HG02798 (cell line): ENCODE measurements around the gene OXNAD1.

Experiments
- ATAC-seq: cut with Tn5 transposase; IDR thresholded peaks from one replicate; pipeline ENCODE4 v1.9.1; 2021; ENCODE audit warnings: mild to moderate bottlenecking; ENCODE audit not compliant: unreplicated experiment, poor library complexity

OXNAD1 gene, protein sequence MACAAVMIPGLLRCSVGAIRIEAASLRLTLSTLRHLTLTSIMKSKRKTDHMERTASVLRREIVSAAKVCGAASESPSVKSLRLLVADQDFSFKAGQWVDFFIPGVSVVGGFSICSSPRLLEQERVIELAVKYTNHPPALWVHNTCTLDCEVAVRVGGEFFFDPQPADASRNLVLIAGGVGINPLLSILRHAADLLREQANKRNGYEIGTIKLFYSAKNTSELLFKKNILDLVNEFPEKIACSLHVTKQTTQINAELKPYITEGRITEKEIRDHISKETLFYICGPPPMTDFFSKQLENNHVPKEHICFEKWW

DNA sequence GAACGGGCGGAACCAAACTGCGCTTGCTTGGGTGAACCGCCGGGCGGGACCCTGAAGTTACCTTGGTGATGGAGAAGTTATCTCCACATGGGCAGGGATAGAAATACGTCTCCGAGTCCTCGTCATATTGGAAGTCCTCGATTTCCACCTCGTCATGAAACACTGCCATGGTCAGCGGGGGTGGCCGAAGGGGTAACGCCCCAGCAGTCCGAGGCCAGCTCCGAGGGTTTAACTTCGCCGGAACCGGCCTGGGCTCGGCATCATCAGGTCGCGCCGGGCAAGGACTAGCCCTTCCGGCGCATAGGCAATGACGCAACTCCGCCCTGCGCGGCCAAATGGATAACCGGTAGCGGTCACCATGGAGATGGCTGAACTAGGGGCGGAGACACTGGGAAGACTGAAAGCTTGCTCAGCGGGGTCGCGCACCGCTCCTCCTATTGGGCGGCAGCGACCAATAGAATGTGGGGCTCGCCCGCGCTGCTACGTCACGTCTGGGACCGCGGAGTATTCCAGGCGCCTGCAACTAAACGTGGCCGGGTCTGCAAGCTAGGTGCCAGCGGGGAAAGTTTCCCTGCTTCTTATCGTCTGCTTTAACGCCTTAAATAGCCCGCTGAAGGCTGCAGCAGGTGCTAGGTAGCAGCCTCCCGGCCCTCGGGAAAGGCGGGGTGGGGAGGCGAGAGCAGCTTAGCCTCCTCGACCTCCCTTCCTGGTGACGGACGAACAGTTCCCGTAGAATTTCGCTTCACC lies at the start of gene OXNAD1, which contains the start of gene DPH3:
Gene OXNAD1 (plus strand): TSS at position 505 of the 747 bp plus-strand sequence. CDS start 5,741 bp downstream, outside the sequence.
Gene DPH3 (minus strand): TSS at position 236 of the 747 bp plus-strand sequence. CDS start 67 bp downstream, at position 169.
- ATAC-seq: peak; percentile 99

DNA sequence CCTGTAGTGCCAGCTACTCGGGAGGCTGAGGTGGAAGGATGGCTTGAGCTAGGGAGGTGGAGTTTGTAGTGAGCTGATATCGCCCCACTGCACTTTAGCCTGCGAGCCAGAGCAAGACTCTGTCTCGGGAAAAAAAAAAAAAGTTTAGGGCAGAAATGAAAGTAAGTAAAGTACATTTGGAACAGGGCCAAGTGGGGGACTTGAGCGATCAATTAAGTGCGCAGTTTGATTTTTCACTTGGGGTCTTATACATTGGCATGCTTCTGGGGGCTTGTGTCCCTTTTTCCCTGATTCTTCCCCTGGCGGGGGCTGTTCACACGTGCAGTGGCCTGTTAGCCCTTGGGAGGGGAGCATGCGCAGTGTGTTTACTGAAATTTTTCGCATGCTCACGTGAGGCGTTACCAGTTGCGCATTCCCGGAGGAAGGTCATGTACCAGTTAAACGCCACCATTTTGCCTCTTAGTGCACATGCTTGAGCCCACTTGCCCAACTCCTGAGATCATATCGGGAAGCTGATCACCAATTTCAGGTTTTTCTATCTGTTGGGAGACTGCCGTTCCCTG lies 48.6 kb upstream of the OXNAD1 start:
- ATAC-seq: no peak

DNA sequence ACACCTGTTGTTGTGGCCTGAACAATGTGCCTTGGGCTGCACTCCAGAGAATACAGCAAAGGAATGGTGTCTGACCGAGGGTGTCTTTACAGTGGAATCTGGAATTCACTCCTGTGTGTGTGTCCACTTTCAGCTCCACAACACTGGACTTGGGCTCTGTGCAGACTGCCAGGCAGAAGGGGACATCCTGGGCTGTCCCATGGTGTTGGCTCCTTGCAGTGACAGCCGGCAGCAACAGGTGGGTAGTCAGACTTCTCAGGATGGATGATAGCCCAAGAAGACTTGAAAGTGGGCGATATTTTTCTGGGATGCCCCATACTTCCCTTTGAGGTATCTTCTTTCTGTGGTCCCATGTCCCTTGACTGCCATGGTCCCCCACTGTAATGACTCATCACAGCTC lies 45.2 kb upstream of the OXNAD1 start:
- ATAC-seq: no peak

DNA sequence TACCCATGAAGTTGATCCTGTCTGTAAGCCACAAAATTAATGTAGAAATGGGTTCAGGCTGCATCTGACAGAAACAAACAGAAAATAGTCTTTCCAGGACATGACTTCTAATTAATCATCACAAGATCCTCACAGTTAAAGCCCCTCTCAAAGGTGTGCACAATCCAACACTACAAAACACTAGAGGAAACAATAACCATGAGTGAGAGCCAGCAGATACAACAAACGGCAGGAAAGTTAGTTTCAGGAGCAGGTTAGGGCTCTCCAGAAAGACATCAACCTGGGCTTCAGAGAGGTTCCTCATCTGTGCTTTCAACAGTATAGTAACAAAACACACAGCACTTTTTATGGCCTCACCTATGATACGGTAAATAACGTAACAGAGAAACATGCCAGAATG lies 43.0 kb upstream of the OXNAD1 start:
- no peak for ATAC-seq

DNA sequence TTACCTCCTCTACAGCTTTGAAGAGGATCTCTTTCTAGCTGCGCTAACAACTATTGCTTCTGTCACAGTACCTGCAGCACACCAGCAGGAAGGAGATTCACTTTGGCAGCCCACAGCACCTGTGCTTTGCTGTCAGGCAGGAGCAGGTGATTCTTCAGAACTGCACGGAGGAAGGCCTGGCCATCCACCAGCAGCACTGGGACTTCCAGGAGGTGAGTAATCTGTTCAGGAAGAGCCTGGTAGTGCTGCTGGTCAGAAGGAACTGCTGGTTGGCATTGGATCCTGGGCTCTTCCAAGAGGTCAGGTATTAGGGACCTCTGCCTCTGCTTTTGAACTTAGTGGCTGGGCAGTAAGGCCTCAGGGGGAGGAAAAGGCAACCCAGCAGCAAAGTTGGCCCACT lies 42.5 kb upstream of the OXNAD1 start:
- no peak for ATAC-seq

DNA sequence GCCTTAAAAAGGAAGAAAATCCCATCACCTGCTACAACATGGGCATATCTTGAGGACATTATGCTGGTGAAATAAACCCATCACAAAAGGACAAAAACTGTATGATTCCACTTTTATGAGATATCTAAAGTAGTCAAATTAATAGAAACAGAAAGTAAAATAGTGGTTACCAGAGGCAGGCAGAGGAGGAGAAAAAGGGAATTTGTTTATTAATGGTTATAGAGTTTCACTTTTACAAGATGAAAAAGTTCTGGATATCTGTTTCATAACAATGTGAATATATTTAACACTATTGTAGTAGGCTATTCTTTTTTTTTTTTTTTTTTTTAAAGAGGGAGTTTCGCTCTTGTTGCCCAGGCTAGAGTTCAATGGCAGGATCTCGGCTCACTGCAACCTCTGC lies 40.7 kb upstream of the OXNAD1 start:
- ATAC-seq: no peak

DNA sequence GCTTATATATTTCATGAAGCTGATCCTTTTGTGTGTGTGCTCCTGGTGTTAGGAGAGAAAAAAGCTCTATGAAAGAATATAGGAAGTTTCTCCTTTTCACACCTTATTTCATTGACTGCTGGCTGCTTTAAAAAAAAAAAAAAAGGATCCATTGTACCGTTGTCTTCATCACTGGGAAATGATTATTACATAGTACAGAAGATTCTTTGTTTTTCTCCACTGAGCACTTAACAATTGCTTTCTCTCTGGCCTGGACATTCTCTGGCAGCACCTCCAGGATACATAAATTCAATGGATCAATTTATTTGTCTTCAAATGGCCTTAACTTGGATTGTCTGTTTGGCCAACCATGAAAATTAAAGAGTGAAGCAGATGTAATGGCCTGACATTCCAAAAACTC lies 37.4 kb upstream of the OXNAD1 start:
- ATAC-seq: no peak

DNA sequence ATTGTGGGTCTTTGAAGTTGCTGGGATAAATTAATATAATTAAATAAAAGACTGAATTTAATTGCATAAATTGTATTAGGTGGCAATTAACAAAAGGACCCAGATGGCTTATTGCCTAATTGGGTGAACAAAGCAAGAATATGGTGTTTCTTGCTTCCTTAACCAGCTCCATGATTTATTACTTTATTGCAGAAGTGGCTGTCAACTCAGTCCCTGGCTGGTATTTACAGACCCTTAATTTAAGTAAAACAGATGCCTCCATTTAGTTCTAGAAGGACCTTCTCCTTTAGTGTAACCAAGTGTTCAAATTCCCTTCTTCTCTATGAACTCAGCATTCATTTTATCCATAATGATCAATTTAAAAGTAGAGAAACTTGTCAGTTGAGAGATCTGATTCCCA lies 35.3 kb upstream of the OXNAD1 start:
- ATAC-seq: no peak

DNA sequence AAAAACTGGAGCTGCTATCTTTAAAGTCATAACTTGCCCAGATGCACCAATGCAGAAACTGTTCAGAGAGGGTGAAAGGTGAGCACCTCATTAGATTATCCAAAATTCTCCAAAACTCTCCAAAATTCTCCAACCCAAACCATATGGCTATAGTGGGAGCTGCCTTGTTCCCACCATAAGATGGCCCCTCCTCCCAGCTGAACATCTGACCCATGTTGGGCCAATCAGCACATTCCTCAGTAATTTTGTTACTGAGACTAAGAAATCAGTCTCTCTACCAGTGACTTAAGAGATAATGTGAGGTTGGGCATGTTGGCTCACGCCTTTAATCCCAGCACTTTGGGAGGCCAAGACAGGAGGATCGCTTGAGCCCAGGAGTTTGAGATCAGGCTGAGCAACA lies 33.0 kb upstream of the OXNAD1 start:
- ATAC-seq: no peak

DNA sequence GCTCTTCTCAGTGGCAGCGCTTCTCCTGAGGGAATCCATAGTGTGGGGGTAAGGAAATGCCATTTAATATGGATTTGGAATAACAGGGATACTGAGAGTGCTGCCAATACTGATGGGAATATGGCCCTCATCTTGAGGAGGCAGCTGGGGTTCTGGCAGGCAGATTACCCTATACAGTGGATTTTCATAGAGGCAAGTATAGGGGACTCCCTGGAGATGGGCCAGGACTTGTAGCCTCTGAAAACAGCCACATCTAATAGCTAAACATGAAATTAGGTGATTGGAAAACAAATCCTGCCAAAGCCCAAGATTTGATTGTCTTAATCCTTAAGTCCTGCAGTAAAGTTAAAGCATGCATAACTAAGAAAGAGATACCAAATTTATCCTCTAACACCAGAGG lies 31.2 kb upstream of the OXNAD1 start:
- ATAC-seq: no peak

DNA sequence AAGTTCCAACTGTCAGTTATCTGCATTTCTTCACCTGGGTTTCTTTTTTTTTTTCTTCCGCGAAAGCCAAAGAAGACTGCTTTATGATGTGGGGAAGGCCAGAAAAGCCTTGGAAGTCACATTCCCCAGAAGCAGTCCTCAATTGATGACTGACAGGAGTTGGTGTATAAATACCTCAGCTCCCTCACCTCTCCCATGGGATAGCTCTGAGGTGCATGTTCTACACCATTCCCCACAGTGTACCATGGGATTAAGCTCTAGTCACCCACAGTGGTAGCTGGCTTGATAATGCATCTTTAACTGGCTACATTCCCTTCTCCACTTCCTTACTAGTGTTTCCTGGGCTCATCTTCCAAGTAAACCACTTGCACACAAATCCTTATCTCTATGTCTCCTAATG lies 30.7 kb upstream of the OXNAD1 start:
- no peak for ATAC-seq

DNA sequence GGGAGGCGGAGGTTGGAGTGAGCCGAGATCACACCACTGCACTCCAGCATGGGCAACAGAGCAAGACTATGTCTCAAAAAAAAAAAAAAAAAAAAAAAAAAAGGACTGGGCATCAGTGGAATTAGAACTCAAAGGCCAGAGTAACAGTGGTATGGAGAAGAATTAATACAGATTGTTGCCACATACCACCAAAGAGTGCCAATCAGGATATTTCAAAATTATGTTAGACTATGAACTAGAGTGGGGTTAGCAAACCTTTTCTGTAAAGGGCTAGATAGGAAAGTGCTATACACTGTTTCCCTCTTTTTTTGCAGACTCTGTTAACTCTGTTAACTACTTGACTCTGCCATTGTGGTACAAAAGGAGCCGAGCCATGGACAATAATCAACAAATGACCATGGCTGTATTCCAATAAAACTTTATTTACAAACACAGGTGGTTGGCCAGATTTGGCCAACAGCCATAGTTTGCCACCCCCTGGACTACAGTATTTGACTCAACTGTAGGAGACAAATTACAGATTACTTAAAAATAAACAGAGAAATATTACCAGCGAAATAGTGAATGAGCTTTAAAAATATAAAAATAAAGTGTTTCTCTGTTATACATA lies 28.9 kb upstream of the OXNAD1 start:
- ATAC-seq: no peak

DNA sequence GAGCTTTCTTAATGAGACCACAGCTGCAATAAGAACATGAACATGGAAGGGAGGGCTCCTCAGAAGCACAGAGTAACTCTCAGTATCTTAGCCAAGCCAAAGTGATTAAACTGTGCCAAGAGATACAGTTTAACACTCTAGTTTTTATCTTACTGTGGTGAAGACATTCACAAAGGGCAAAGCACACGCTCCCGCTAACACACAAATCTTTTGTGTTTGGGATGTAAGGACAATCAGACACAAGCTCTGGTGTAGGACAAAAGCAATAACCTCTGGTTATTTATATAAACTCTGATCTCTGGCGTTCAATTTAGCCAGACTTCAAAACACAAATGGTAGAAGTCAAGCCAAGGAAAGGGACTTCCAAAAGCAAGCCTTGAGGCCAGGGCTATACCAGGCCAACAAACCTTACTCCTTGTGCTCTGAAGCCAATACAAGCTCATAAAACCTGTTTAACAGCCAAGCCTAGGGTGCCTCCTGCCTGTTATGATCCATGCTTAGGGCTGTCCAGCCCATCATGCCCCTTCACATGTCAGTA lies 28.1 kb upstream of the OXNAD1 start:
- ATAC-seq: no peak

DNA sequence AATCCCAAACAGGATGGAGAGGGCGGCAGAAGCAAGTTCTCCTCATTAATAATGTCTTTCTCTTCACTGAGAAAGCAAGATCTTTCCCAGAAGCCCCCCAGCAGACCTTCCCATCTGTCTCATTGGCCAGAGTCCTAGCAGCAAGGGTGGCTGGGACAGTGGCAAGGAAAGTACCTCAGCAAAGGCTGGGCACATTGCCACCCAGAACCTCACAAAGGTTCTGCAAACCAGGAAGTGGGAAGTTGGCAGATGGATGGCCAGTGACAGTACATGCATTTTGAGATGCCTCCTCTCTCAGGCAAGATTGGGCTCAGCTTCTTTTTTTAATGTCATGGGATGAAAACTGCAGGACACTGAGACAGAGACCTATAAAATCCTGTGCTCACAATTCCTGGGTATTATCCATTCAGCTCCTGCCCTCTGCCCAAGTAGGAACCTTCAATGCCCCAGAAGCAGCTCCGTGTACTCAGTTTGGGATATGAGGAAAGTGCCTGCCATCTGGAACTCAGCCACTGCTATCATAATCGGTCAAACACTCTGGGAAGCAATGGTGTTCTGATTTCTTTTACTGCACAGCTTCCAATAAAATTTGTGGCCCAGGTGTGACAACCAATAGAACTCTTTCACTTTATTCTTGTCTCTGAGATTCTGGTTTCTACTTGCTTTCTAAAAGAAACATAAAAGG lies 25.8 kb upstream of the OXNAD1 start:
- ATAC-seq: no peak

DNA sequence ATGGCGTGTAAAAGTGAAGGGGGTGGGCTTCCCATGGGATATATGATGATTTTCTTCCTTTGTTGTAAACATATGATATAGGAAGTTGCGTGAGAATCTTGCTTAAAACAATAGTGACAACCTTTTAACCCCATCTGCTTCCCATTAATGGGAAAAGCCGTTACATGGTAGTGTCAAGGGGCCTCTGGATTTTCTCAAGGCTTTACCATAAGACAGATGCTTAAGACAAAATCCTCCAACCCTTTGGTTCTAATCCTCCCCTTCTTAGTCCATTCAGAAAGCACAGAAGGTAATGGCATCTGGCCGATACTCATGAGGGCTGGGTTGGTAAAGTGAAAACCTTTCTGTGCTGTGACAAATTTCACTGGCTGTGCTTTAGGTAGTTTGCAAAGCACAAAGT lies 25.2 kb upstream of the OXNAD1 start:
- ATAC-seq: no peak

DNA sequence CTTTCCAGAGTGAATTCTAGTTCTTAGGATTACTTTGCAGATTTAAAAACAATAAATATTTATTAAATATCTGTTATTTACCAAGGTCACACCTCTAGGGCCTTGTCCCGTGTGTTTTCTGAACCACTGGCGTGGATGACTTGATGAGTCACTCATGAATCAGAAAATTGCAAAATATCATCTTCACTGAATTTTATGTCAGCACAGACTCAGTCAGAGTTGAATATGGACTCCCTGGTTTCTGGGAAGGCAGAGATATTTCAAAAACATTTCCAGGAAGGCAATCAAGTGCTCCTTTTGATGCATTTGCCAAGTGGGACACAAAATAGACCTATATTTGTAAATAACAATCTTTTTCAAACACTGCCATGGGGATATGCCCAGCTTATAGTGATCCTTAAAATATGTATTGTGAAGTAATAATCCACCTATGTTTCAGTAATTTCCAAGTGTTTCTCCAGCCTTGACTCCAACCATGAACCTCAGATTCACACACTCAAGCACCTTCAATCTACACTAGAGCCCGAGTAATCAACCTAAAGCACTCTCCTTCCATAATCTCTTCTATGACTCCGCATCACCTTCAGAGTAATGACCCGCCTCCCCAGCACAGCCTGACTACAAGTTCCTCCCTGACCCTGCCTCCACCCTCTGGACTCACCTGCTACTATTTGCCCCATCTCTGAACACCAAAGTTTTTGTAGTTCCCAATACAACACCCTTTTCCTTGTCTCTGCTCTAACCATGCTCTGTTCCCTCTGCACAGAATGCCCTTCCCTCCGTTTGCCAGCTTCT lies 24.6 kb upstream of the OXNAD1 start:
- ATAC-seq: no peak

DNA sequence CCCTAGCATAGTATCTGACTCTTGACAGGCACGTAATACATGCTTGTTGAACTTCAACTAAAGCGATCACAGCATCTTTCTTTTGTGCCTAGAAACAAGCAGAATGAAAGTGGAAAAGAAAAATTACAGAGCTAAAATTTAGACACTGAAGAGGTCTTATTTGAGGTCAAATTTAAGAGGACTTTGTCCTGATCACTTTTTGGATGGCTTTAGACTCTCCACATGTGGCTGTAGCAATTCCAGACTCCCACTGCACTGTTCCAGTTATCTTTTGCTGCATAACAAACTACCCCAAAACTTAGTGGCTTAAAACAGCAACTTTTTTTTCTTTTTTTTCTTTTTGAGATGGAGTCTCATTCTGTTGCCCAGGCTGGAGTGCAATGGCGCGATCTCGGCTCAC lies 23.8 kb upstream of the OXNAD1 start:
- ATAC-seq: no peak

DNA sequence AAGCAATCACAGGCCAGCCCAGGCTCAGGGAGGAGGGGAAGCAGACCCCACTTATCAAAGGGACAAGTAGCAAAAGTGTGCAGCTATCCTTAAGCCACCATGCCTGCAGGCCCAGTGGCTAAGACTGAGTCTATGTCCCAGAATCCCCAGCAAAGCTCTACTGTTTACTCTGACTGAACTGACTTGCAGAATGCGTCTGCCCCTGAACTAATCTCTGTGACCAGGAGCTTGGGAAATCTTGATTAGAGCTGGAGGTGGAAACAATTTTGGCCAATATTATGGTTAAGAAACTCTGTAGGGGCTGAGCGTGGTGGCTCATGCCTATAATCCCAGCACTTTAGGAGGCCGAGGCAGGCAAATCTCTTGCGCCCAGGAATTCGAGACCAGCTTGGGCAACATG lies 22.8 kb upstream of the OXNAD1 start:
- no peak for ATAC-seq

DNA sequence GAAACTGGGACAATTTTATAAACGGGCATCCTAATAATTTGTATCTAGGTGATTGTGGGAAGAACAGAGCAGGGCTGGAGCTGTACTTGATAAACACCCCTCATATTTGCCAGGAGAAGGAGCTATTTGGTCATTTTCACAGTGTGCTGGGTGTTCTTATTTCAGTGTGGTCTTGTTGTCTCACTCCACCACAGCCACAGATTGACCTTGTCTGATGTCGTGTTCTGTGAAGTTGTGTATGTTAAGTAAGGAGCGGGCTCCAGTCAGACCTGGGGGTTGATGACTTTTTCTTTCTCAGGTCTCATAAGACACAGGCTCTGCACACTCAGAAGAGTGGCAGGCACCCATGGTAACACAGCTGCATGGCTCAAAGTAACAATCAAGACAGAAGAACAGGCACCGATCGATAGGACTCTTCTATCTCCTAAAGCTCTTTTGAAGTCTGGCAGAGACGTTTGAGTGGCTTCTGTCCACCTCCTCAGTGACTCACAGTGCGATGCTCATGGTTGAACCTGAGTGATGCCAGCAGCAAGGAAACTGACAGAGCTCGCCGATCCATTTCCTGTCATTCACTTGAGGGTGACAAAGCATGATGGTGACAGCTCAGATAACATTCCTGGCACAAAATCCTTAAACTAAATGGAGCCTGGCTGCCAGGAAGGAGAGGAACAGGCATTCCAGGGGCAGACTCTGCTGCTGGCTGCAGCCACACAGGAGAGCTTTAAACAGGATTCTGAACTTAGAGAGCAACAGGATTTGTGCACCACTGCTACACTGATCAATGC lies 21.1 kb upstream of the OXNAD1 start:
- ATAC-seq: no peak
